Subcutaneous abdominal adipose tissue (tissue), 5 donors: ENCODE results near the gene EGLN1.
A peak's percentile ranks its signal among the peaks of the same experiment; 100 is the strongest.
"Not testable (repeated sequence)": the region's sequence is repeated elsewhere in the genome, so short reads cannot be mapped to it uniquely, and the experiment has no call there.

Source experiments
- H3K27ac ChIP-seq: one replicate; pipeline ENCODE4 v1.7.0; 2013; ENCODE audit warnings: low read depth, mild to moderate bottlenecking, inconsistent platforms, low read length, moderate library complexity
- H3K27me3 ChIP-seq, 5 donors: one replicate each; pipeline ENCODE4 v1.7.0; 2013; ENCODE audit warnings: low read length in 5 of 5, inconsistent platforms in 1 of 5; ENCODE audit not compliant: control insufficient read depth in 5 of 5, insufficient read depth in 4 of 5
- H3K36me3 ChIP-seq, 5 donors: one replicate each; pipeline ENCODE4 v1.7.0; 2013; ENCODE audit warnings: low read length in 5 of 5; ENCODE audit not compliant: control insufficient read depth in 5 of 5, insufficient read depth in 5 of 5
- H3K4me1 ChIP-seq, 5 donors: one replicate each; pipeline ENCODE4 v1.7.0; 2013; ENCODE audit warnings: low read length in 5 of 5, mild to moderate bottlenecking in 3 of 5, moderate library complexity in 1 of 5; ENCODE audit not compliant: control insufficient read depth in 5 of 5, insufficient read depth in 5 of 5
- H3K4me3 ChIP-seq, 5 donors: one replicate each; pipeline ENCODE4 v1.7.0; 2013; ENCODE audit warnings: low read length in 5 of 5, low read depth in 1 of 5
- H3K9ac ChIP-seq, 5 donors: one replicate each; pipeline ENCODE4 v1.7.0; 2013; ENCODE audit warnings: low read length in 5 of 5, mild to moderate bottlenecking in 4 of 5, moderate library complexity in 3 of 5
- H3K9me3 ChIP-seq, 5 donors: one replicate each; pipeline ENCODE4 v1.7.0; 2013; ENCODE audit warnings: low read length in 5 of 5; ENCODE audit not compliant: control insufficient read depth in 5 of 5
- donor health status: healthy.
- donor health status: healthy.
- donor health status: healthy.
- donor health status: healthy.
- donor health status: healthy.

EGLN1 gene

DNA sequence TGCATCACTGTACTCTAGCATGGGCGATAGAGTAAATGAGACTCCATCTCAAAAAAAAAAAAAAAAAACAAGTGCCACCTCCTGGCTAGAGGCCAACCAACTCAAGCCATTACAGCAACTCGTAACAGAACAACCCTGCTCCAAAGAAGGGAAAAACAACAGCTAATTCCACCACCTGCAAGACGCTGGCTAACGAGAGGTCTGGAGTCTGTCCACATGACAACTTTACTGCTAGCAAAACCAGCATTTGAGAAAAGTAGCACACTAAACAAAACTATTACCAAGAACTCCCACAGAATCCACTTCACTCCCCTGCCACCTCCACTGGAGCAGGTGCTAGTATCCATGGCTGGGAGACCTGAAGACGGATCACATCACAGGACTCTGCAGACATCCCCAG is 24.1 kb upstream of the EGLN1 start:
- Histone ChIP-seq H3K4me3 (no peak overlapping the region), H3K9me3 (peaks cover 0 to 6% (median 3%) of the 10 kb centered on the region in 5 donors), H3K9ac (no peak overlapping the region), H3K4me1 (no peaks in the 10 kb centered on the region), H3K27me3 (peaks cover 0 to 6% (median 0%) of the 10 kb centered on the region in 5 donors), H3K27ac (no peak overlapping the region), H3K36me3 (no peaks in the 10 kb centered on the region)

DNA sequence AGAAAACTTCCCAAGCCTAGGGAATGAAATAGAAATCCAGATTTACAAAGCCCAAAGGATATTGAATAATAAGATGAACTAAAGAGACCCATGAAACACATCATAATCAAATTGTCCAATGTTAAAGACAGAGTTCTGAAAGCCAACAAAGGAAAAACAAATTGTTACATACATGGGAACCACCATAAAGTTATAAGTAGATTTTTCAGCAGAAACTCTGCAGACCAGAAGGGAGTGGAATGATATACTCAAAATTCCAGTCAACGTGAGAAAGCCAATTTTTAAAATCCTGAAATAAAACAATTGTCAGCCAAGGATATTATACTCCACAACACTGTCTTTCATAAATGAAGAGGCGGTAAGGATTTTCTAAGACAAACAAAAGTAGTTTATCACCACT is 22.0 kb upstream of the EGLN1 start:
- Histone ChIP-seq H3K27me3 (peaks cover 0 to 6% (median 0%) of the 10 kb centered on the region in 5 donors), H3K9me3 (peaks cover 0 to 6% (median 3%) of the 10 kb centered on the region in 5 donors), H3K27ac (no peak overlapping the region), H3K4me3 (no peak overlapping the region), H3K4me1 (no peaks in the 10 kb centered on the region), H3K36me3 (no peaks in the 10 kb centered on the region), H3K9ac (no peak overlapping the region)

DNA sequence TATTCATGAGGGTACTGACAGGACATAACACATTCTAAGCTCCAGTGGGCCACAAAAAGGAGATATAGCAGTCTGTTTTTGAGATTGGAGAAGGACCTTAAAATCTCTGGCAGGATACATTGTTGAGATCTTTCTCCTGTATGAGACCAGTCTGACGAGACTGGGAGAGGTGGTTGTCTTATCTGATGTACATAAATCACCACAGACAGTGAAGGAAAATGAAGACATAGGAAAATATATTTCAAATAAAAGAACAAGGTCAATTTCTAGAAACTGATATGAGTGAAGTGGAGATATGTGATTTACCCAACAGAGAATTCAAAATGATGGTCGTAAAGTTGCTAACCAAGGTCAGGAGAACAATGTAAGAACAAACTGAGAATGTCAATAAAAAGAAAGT is 21.3 kb upstream of the EGLN1 start:
- H3K9ac ChIP-seq, result no peak overlapping the region
- no peak overlapping the region for H3K4me3 ChIP-seq
- no peaks in the 10 kb centered on the region for H3K36me3 ChIP-seq
- peaks cover 0 to 6% (median 0%) of the 10 kb centered on the region in 5 donors for H3K27me3 ChIP-seq
- H3K9me3 ChIP-seq, result peaks cover 0 to 6% (median 3%) of the 10 kb centered on the region in 5 donors
- no peaks in the 10 kb centered on the region for H3K4me1 ChIP-seq
- no peak overlapping the region for H3K27ac ChIP-seq

DNA sequence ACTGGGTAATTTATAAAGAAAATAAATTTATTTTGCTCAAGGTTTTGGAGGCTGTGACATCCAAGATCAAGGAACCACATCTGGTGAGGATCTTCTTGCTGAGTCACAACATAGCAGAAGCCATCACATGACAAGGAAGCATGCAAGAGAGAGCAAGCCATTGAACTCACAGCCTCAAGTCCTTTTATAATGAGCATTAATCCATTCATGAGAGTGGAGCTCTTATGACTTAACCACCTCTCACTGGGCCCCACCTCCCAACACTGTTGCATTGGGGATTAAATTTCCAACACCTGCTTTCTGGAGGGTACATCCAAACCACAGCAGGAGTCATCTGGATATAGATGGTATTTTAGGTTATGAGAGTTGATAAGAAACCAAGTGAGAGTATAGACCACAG is 20.6 kb upstream of the EGLN1 start:
- Histone ChIP-seq H3K27ac (no peak overlapping the region), H3K9ac (no peak overlapping the region), H3K4me1 (no peaks in the 10 kb centered on the region), H3K27me3 (peaks cover 0 to 6% (median 0%) of the 10 kb centered on the region in 5 donors), H3K9me3 (peaks cover 0 to 6% (median 3%) of the 10 kb centered on the region in 5 donors), H3K36me3 (no peaks in the 10 kb centered on the region), H3K4me3 (no peak overlapping the region)

DNA sequence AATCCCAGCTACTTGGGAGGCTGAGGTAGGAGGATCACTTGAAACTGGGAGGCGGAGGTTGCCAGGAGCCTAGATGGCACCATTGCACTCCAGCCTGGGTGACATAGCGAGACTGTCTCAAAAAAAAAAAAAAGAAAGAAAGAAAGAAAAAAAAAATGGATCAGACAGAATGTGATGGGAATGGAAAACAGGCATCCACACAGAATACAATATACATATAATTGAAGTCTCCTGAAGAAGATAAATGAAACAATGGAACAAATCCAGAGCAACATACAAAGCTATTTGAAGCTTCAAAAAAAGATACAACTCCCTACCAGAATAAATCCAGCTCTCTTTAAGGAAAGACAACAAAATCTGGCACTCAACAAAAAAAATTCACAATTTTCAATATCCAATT is 10.9 kb upstream of the EGLN1 start:
- Histone ChIP-seq H3K4me1 (peaks cover 0 to 8% (median 0%) of the 10 kb centered on the region in 5 donors), H3K27me3 (no peaks in the 10 kb centered on the region), H3K36me3 (no peaks in the 10 kb centered on the region), H3K27ac (no peak overlapping the region), H3K9me3 (no peaks in the 10 kb centered on the region), H3K9ac (no peak overlapping the region), H3K4me3 (no peak overlapping the region)

DNA sequence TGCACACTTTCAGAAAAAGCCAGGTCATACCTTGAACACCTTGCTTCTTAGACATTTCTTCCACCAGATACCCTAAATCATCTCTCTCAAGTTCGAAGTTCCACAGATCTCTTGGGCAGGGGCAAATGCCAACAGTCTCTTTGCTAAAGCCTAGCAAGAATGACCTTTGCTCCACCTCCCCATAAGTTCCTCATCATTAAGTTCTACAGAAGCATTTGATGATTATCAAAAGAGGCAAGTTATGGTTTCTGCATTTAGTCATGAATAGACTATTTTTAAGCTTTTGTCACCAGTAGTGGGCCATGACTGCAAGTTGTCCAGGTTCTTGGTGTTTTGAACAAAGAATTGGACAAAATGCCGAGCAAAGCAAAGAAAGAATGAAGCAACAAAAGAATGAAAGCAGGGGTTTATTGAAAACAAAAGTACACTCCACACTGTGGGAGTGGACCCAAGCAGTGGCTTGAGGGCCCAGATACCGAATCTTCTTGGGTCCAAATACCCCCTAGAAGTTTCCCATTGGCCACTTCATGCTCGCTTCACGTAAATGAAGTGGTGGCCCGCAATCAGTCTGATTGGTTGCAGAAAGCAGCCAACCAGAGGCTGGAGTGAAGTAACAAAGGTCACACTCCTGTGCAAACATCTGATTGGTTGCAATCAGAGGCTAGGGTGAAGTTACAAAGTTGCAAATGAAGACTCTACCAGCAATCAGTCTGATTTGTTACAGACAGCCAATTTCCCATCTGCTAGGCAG is 9.8 kb upstream of the EGLN1 start:
- H3K4me1 ChIP-seq, result peaks cover 0 to 8% (median 0%) of the 10 kb centered on the region in 5 donors
- H3K27ac ChIP-seq, result no peak overlapping the region
- no peaks in the 10 kb centered on the region for H3K36me3 ChIP-seq
- H3K4me3 ChIP-seq, result no peak overlapping the region
- no peaks in the 10 kb centered on the region for H3K9me3 ChIP-seq
- H3K27me3 ChIP-seq, result no peaks in the 10 kb centered on the region
- H3K9ac ChIP-seq, result no peak overlapping the region

DNA sequence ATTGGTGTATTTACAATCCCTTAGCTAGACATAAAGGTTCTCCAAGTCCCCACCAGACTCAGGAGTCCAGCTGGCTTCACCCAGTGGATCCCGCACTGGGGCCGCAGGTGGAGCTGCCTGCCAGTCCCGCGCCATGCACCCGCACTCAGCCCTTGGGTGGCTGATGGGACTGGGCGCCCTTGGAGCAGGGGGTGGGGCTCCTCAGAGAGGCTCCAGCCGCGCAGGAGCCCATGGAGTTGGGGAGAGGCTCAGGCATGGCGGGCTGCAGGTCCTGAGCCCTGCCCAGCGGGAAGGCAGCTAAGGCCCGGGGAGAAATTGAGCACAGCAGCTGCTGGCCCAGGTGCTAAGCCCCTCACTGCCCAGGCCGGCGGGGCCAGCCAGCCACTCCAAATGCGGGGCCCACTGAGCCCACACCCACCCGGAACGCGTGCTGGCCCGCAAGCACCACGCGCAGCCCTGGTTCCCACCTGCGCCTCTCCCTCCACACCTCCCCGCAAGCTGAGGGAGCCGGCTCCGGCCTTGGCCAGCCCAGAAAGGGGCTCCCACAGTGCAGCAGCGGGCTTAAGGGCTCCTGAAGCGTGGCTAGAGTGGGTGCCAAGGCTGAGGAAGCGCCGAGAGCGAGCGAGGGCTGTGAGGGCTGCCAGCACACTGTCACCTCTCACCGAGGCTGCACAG is 8.7 kb upstream of the EGLN1 start:
- H3K36me3 ChIP-seq, H3K9ac ChIP-seq, H3K27ac ChIP-seq, H3K27me3 ChIP-seq, H3K4me3 ChIP-seq, H3K9me3 ChIP-seq, H3K4me1 ChIP-seq: not testable (repeated sequence)

DNA sequence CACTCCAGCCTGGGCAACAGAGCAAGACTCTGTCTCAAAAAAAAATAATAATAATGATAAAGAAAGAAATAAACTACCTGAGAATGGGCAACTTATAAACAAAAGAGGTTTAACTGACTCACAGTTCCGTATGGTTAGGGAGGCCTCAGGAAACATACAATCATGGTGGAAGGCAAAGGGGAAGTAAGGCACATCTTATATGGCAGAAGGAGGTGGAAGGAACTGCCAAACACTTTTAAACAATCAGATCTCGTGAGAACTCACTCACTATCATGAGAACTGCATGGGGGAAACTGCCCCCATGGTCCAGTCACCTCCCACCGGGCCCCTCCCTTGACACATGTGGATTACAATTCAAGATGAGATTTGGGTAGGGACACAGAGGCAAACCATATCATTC is 6.3 kb upstream of the EGLN1 start:
- Histone ChIP-seq H3K36me3 (no peaks in the 10 kb centered on the region), H3K9me3 (no peaks in the 10 kb centered on the region), H3K9ac (no peak overlapping the region), H3K4me1 (peaks cover 0 to 13% (median 0%) of the 10 kb centered on the region in 5 donors), H3K27me3 (no peaks in the 10 kb centered on the region), H3K27ac (no peak overlapping the region), H3K4me3 (no peak overlapping the region)

DNA sequence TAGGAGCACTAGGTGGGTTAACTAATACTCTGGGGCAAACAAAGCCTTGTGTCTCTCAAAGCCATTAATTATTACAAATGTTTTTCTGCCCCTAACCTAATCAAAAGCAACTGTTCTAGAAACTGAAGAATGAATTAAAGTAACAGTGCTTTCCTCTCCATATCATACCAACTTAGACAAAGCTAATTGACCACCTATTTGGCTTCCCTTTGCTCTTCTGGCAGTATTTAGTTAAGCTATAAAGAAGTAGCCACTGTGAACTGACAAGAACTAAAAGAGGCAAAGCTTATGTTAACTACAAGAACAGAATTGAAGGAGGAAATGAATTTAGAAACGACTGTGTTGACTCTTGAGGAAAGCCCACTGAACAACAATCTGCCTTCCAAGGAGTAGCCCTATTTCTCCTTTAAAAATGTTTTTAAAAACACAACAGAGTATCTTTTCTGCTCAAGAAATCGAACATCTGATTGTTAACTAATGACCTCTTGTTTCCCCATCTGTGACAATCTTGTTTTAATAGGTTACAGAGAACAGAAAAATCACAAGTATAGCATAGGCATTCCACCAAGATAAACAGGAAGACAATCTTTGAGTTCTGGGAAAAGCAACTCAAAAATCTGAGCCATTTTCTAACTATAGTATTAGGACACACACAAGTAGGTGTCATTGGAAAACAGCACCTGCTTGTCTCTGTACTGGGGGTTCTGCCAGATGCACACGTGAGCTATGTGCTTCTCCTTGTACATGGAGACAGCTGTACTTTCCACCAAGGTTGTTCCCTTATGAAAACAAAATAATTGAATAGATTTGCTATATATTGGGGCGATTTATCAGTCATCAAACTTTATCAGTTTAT is 3.1 kb upstream of the EGLN1 start:
- H3K4me1 ChIP-seq, result peaks cover 0 to 20% (median 16%) of the 10 kb centered on the region in 5 donors
- no peaks in the 10 kb centered on the region for H3K36me3 ChIP-seq
- no peaks in the 10 kb centered on the region for H3K9me3 ChIP-seq
- H3K27me3 ChIP-seq, result no peaks in the 10 kb centered on the region
- no peak overlapping the region for H3K4me3 ChIP-seq
- H3K9ac ChIP-seq, result no peak overlapping the region
- H3K27ac ChIP-seq, result peak overlapping the region; percentile 1

DNA sequence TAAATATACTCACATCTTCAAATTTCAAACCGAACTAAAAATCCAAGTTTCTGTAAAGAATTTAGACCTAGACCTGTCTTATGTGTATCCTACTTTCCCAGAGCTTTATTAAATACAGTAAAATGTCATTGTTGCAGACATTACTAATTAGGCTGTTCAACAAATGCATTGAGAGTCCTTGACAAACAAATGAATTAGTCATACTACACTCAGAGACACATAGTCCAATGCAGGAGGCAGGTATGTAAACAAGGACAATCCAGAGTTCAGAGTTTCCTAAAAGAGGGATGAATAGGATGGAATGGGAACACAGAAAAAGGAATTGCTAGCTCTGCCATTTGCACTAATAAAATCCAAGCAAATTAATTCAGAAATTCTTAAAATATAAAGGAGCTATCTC is 1.6 kb upstream of the EGLN1 start:
- no peak overlapping the region for H3K9ac ChIP-seq
- H3K27ac ChIP-seq, result no peak overlapping the region

More for the DNA sequence above, 1.6 kb upstream of the EGLN1 start:
- no peak overlapping the region for H3K4me3 ChIP-seq
- H3K4me1 ChIP-seq, result peaks cover 0 to 35% (median 32%) of the 10 kb centered on the region in 5 donors
- H3K27me3 ChIP-seq, result no peaks in the 10 kb centered on the region
- H3K9me3 ChIP-seq, result no peaks in the 10 kb centered on the region
- H3K36me3 ChIP-seq, result no peaks in the 10 kb centered on the region
